K562 (cell line): Measurements from ENCODE around the gene DENND1A. TPM values are rescaled to one million over a fixed set of nuclear protein-coding genes. Genes with fewer than 3 reads are reported as not detected.

Source experiments
- ATAC-seq: fragments of 200-7000 bp; cut with Tn5 transposase; 3 replicates; pipeline ENCODE4 v1.9.1; 2020; ENCODE audit warnings: moderate library complexity
- BruUV-seq: library from RNA; stranded (reverse); fragments of 400-500 nt; replicated peaks from 2 replicates; lab custom pipeline; 2021; lab: Mats Ljungman, UMichigan
- CTCF ChIA-PET: fragments of 300-600 bp; formaldehyde crosslinking; extraction: SDS; loops from one replicate; lab custom pipeline; 2021; ENCODE audit warnings: low intra/inter-chr PET ratio; lab: Yijun Ruan, JAX
- POLR2A ChIA-PET: fragments of 300-600, 350-650 bp; sonication (Branson Sonifier 250); formaldehyde crosslinking; extraction: SDS; loops from one replicate; lab custom pipeline; 2021; ENCODE audit warnings: antibody characterized with exemption, inconsistent platforms; lab: Yijun Ruan, JAX
- DNase-seq, 4 experiments: peaks; one replicate each; pipeline versions ENCODE4 v3.0.0 to v3.0.0-alpha.2; 2011 to 2018; ENCODE audit warnings: low spot score in 3 of 4, mixed read lengths in 3 of 4; ENCODE audit errors: extremely low read depth in 1 of 4
- FAIRE-seq: peaks from 2 replicates; lab custom pipeline; 2011; peaks lifted over from hg19 to GRCh38; lab: Jason Lieb, UNC
- H2AFZ ChIP-seq: 2 replicates; pipeline ENCODE4 v1.6.0; 2011; ENCODE audit warnings: low read depth, low read length, control low read depth, inconsistent platforms
- H3K27ac ChIP-seq: fragments of 200-600 bp; 3 replicates; pipeline ENCODE4 v1.8.0; 2011; ENCODE audit warnings: low read depth, mild to moderate bottlenecking, control low read depth, inconsistent platforms, low read length, moderate library complexity, mixed read lengths; ENCODE audit errors: extremely low read depth
- H3K27me3 ChIP-seq, 2 experiments: fragments of 300-600 bp in 1 of 2; 2 replicates in 1 of 2; 3 replicates in 1 of 2; pipeline versions ENCODE4 v1.6.0 to v1.8.0; 2011; ENCODE audit warnings: inconsistent platforms in 2 of 2, low read length in 2 of 2, mild to moderate bottlenecking in 1 of 2, mixed read lengths in 1 of 2, moderate library complexity in 1 of 2; ENCODE audit not compliant: control insufficient read depth in 2 of 2, insufficient read depth in 2 of 2
- H3K36me3 ChIP-seq: fragments of 300-600 bp; 3 replicates; pipeline ENCODE4 v1.8.0; 2011; ENCODE audit warnings: mild to moderate bottlenecking, low read length, inconsistent platforms; ENCODE audit not compliant: control insufficient read depth, insufficient read depth
- H3K4me1 ChIP-seq, 2 experiments: fragments of 200-600 bp in 1 of 2; replicated peaks in 1 of 2; 2 replicates in 1 of 2; 3 replicates in 1 of 2; pipeline versions ENCODE4 v1.5.1 to v1.8.0; 2011; ENCODE audit warnings: inconsistent platforms in 2 of 2, low read length in 2 of 2, mild to moderate bottlenecking in 1 of 2, mixed read lengths in 1 of 2, moderate library complexity in 1 of 2; ENCODE audit not compliant: control insufficient read depth in 2 of 2, insufficient read depth in 2 of 2
- H3K4me2 ChIP-seq: 2 replicates; pipeline ENCODE4 v1.6.1; 2011; ENCODE audit warnings: low read length, control low read depth, inconsistent platforms, mixed read lengths; ENCODE audit not compliant: insufficient read depth
- H3K4me3 ChIP-seq: fragments of 200-600 bp; sonication (generic), shearing (Covaris generic); 2 replicates; pipeline ENCODE4 v1.5.1; 2016; ENCODE audit warnings: control low read depth, inconsistent platforms
- H3K79me2 ChIP-seq: fragments of 200-600 bp; 3 replicates; pipeline ENCODE4 v1.8.0; 2011; ENCODE audit warnings: low read length, inconsistent platforms; ENCODE audit not compliant: control insufficient read depth, insufficient read depth
- H3K9ac ChIP-seq, 2 experiments: 2 replicates each; pipeline versions ENCODE4 v1.6.0 to v1.6.1; 2011; ENCODE audit warnings: low read depth in 2 of 2, low read length in 2 of 2, control low read depth in 1 of 2, inconsistent platforms in 1 of 2, mild to moderate bottlenecking in 1 of 2, mixed read lengths in 1 of 2; ENCODE audit not compliant: insufficient read depth in 1 of 2
- H3K9me1 ChIP-seq: one replicate; pipeline ENCODE4 v1.6.0; 2011; ENCODE audit warnings: inconsistent platforms, mild to moderate bottlenecking, low read length, moderate library complexity; ENCODE audit not compliant: control insufficient read depth, insufficient read depth
- H3K9me3 ChIP-seq: replicated peaks from 2 replicates; pipeline ENCODE4 v1.5.1; 2011; ENCODE audit warnings: low read depth, low read length, inconsistent platforms; ENCODE audit not compliant: control insufficient read depth, insufficient read depth
- H4K20me1 ChIP-seq: replicated peaks from 2 replicates; pipeline ENCODE4 v1.6.1; 2011; ENCODE audit warnings: low read length, inconsistent platforms, mixed read lengths; ENCODE audit not compliant: control insufficient read depth, insufficient read depth
- BRCA1 ChIP-seq, 2 experiments: fragments of 450-650 bp in 1 of 2; sonication (generic) in 1 of 2; formaldehyde crosslinking in 1 of 2; IDR thresholded peaks; 2 replicates each; pipeline versions ENCODE4 v1.5.0 to v1.6.1; 2017 to 2020; ENCODE audit warnings: mild to moderate bottlenecking in 1 of 2, missing genetic modification reagents in 1 of 2
- GTF2E2 ChIP-seq: fragments of 200-800 bp; sonication (Bioruptor generic); IDR thresholded peaks from 2 replicates; pipeline ENCODE4 v1.6.1; 2016; ENCODE audit warnings: missing genetic modification characterization, missing compliant biosample characterization
- HDAC3 ChIP-seq: fragments of 450-650 bp; IDR thresholded peaks from 2 replicates; pipeline ENCODE4 v1.6.1; 2018; ENCODE audit warnings: borderline replicate concordance, mild to moderate bottlenecking, moderate library complexity; ENCODE audit not compliant: partially characterized antibody
- HSF4 ChIP-seq: fragments of 250-450 bp; sonication (Bioruptor Pico); IDR thresholded peaks from 2 replicates; pipeline ENCODE4 v2.1.2; 2022; ENCODE audit warnings: mild to moderate bottlenecking, moderate library complexity, borderline replicate concordance
- MBD2 ChIP-seq: sonication (generic); IDR thresholded peaks from 2 replicates; pipeline ENCODE4 v1.6.1; 2016; ENCODE audit warnings: low read depth, borderline replicate concordance
- NCOA6 ChIP-seq: fragments of 450-650 bp; IDR thresholded peaks from 2 replicates; pipeline ENCODE4 v1.6.1; 2017; ENCODE audit warnings: mild to moderate bottlenecking
- SP2 ChIP-seq: IDR thresholded peaks from 2 replicates; pipeline ENCODE4 v1.6.1; 2011; ENCODE audit warnings: mild to moderate bottlenecking, low read depth, low read length, moderate library complexity; ENCODE audit not compliant: poor library complexity, severe bottlenecking; ENCODE audit errors: extremely low read depth
- THRAP3 ChIP-seq: fragments of 450-650 bp; IDR thresholded peaks from 2 replicates; pipeline ENCODE4 v1.6.1; 2016; ENCODE audit warnings: mild to moderate bottlenecking, inconsistent platforms, borderline replicate concordance
- WHSC1 ChIP-seq: IDR thresholded peaks from one replicate; pipeline ENCODE4 v1.6.1; 2012; ENCODE audit warnings: low read length, control low read depth, inconsistent platforms
- ZFP30 ChIP-seq: fragments of 250-450 bp; sonication (Bioruptor Pico); IDR thresholded peaks from 2 replicates; pipeline ENCODE4 v1.8.0; 2022; ENCODE audit warnings: moderate library complexity, mild to moderate bottlenecking, inconsistent platforms, borderline replicate concordance
- ZNF146 ChIP-seq: IDR thresholded peaks from one replicate; pipeline ENCODE4 v1.6.1; 2018; ENCODE audit warnings: missing compliant biosample characterization; ENCODE audit not compliant: unreplicated experiment
- WGBS: fragments of 100-300 bp; shearing (Covaris generic); methylation state at CpG from one replicate; pipeline ENCODE4 v1.1.6; 2016; ENCODE audit warnings: low coverage, mixed read lengths; ENCODE audit not compliant: insufficient coverage; ENCODE audit errors: missing lambda C conversion rate; 5-methylcytosine and 5-hydroxymethylcytosine counted together
- in situ Hi-C: fragments of 300-500 bp; cut with MboI; formaldehyde crosslinking; loops from 4 replicates; pipeline ENCODE4 v1.15.0; 2018; ENCODE audit warnings: inconsistent platforms, mixed read lengths
- intact Hi-C: fragments of 100-400 bp; cut with micrococcal nuclease; formaldehyde crosslinking; loops from 2 replicates; pipeline ENCODE4 v1.14.2; 2022
- polyA plus RNA-seq, 8 experiments: library from polyadenylated mRNA; depleted of rRNA in 4 of 8; stranded (reverse) in 5 of 8; unstranded in 3 of 8; fragments of >200 nt; fragmentation: Nextera tagmentation in 2 of 8; fragmentation: Illumina TruSeq in 1 of 8; extraction: Ambion mirVana in 2 of 8; extraction: Trizol in 1 of 8; gene quantifications; 2 replicates each; pipeline versions ENCODE4 v1.2.1 to v1.2.3, GENCODE V29; 2011 to 2014; ENCODE audit warnings: inconsistent platforms in 1 of 8, missing spikeins in 1 of 8
- total RNA-seq, 7 experiments: library from RNA; depleted of rRNA in 6 of 7; stranded (reverse); fragments of >200 nt in 6 of 7; fragmentation: Illumina TruSeq in 2 of 7; extraction: Trizol in 2 of 7; gene quantifications; 2 replicates each; pipeline versions ENCODE4 v1.2.1 to v1.2.3, GENCODE V29; 2011 to 2021; ENCODE audit warnings: low replicate concordance in 1 of 7
- TF ChIP-seq, protein P1 (sequence below), 3 experiments: fragments of 200-800 bp in 1 of 3; sonication (Bioruptor generic) in 1 of 3; sonication (generic) in 1 of 3; formaldehyde crosslinking in 1 of 3; IDR thresholded peaks; 2 replicates each; pipeline versions ENCODE4 v1.6.1 to v1.8.0; 2016 to 2022; ENCODE audit warnings: mild to moderate bottlenecking in 2 of 3, missing compliant biosample characterization in 2 of 3, missing genetic modification characterization in 2 of 3, missing genetic modification reagents in 1 of 3

DENND1A gene
- total and polyA plus RNA-seq, 9 of the 15 experiments (the other 6 are each of a cell fraction or from before 2014, with no cell fraction given): 7.6 to 29.5 (median 15.7) TPM

DNA sequence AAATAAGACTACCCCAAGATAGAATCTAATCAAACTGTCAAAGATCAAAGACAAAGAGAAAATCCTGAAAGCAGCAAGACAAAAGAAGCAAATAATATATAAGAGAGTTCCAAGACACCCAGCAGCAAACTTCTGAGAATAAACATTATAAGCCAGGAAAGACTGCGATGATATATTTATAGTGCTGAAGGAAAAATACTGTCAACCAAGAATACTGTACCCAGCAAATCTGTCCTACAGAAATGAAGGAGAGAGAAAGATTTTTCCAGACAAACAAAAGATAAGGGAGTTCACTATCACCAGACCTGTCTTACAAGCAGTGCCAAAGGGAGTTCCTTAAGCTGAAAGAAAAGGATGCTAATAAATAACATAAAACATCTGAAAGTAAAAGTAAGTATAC, 227.4 kb downstream of the DENND1A start:
- no peaks in the 10 kb centered on the region for H4K20me1 ChIP-seq
- H3K27me3 ChIP-seq: no peaks in the 10 kb centered on the region
- H3K27ac ChIP-seq: no peak overlapping the region
- no peaks in the 10 kb centered on the region for H3K79me2 ChIP-seq
- in situ Hi-C loops (no loop called here), intact Hi-C loops (no loop called here)
- ChIA-PET POLR2A (interaction anchor here (1.7 kb wide), 1 partner anchor 13 kb away, joined by 4 read pairs; no protein-coding TSS in a partner anchor), CTCF (no interaction called here)
- H3K9me1 ChIP-seq: no peaks in the 10 kb centered on the region
- TF ChIP-seq GTF2E2 (tag): no peak
- no peak for TF ChIP-seq WHSC1
- no peak for TF ChIP-seq MBD2
- TF ChIP-seq BRCA1 (IDR thresholded peaks at IDR 0.05): no peak
- no peak for TF ChIP-seq BRCA1 (CRISPR knock-in tag; IDR thresholded peaks at IDR 0.05)
- TF ChIP-seq NCOA6: no peak
- TF ChIP-seq ZFP30 (CRISPR knock-in tag): no peak
- TF ChIP-seq SP2: no peak
- no peak for TF ChIP-seq HDAC3
- no peak for TF ChIP-seq THRAP3
- TF ChIP-seq, protein P1, sequence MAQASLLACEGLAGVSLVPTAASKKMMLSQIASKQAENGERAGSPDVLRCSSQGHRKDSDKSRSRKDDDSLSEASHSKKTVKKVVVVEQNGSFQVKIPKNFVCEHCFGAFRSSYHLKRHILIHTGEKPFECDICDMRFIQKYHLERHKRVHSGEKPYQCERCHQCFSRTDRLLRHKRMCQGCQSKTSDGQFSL (CRISPR knock-in tag; IDR thresholded peaks at IDR 0.05): no peak
- TF ChIP-seq, protein P1 (tag; IDR thresholded peaks at IDR 0.05): no peak
- TF ChIP-seq ZNF146 (CRISPR knock-in tag): no peak
- TF ChIP-seq HSF4 (CRISPR knock-in tag): no peak
- WGBS: 88% methylated on average over 1 of the region's 1 CpG
- FAIRE-seq (no peak), DNase-seq (no peak), ATAC-seq (no peak)
- H3K9me3 ChIP-seq: no peaks in the 10 kb centered on the region
- no peak overlapping the region for H3K4me2 ChIP-seq
- no peaks in the 10 kb centered on the region for H3K4me1 ChIP-seq
- no peak overlapping the region for H2AFZ ChIP-seq
- H3K4me3 ChIP-seq: no peak overlapping the region
- H3K36me3 ChIP-seq: no peaks in the 10 kb centered on the region
- H3K9ac ChIP-seq: no peak overlapping the region
- BruUV-seq: no TSS peak
